ENCODE data around the gene SERPINB13. TPM values are rescaled to one million over a fixed set of nuclear protein-coding genes. Genes with fewer than 3 reads are reported as not detected.

The SERPINB13 gene
- polyA plus RNA-seq, 1 donor from 2014 or later = not detected

DNA sequence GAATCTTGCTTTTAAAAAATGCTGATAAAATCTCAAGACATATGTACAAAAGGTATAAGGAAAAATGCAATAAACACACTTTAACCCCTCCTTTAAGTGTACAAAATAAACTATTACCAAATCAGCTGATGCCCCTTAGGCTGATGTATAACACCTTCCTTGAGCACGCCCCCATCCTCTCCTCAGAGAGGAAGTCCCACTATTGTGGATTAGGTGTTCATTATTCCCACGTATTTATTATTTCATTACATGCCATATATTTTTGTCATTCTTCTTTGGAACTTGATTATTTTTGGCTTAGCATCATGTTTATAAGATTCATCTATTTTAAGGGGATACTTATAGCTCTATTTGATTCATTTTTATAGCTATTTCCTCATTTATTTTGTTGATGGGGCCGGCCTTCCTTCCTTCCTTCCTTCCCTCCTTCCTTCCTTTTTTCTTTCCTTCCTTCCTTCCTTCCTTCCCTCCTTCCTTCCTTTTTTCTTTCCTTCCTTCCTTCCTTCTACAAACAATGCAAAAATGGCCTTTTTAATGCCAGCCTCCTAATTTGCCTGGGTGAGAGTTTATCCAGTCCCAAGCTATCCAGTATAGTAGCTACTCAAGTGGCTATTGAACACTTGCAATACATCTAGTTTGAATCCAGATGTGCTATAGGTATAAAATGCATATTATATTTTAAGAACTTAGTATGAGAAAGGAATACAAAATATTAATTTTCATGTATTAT, 4.0 kb downstream of the SERPINB13 start:
- no peaks in the 10 kb centered on the region for H3K36me3 ChIP-seq (ENCODE audit: insufficient read depth, low read length)
- no peaks in the 10 kb centered on the region for H3K9me3 ChIP-seq (ENCODE audit: low read length)
- H3K4me3 ChIP-seq (ENCODE audit: low read length) = no peak overlapping the region
- TF ChIP-seq EZH2 (IDR thresholded peaks at IDR 0.05; ENCODE audit: borderline replicate concordance, insufficient read depth, low read length, poor library complexity, severe bottlenecking) (no peak), TAF1 (IDR thresholded peaks at IDR 0.05; ENCODE audit: low read depth) (no peak), MXI1 (conservative IDR thresholded peaks at IDR 0.05; ENCODE audit: poor library complexity, severe bottlenecking) (no peak), POLR2AphosphoS5 (IDR thresholded peaks at IDR 0.05) (no peak), RAD21 (conservative IDR thresholded peaks at IDR 0.05) (no peak), EP300 (conservative IDR thresholded peaks at IDR 0.05; ENCODE audit: poor library complexity, severe bottlenecking) (no peak), SMC3 (conservative IDR thresholded peaks at IDR 0.05; ENCODE audit: poor library complexity) (no peak)
- TF ChIP-seq, protein P1, sequence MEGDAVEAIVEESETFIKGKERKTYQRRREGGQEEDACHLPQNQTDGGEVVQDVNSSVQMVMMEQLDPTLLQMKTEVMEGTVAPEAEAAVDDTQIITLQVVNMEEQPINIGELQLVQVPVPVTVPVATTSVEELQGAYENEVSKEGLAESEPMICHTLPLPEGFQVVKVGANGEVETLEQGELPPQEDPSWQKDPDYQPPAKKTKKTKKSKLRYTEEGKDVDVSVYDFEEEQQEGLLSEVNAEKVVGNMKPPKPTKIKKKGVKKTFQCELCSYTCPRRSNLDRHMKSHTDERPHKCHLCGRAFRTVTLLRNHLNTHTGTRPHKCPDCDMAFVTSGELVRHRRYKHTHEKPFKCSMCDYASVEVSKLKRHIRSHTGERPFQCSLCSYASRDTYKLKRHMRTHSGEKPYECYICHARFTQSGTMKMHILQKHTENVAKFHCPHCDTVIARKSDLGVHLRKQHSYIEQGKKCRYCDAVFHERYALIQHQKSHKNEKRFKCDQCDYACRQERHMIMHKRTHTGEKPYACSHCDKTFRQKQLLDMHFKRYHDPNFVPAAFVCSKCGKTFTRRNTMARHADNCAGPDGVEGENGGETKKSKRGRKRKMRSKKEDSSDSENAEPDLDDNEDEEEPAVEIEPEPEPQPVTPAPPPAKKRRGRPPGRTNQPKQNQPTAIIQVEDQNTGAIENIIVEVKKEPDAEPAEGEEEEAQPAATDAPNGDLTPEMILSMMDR (IDR thresholded peaks at IDR 0.05; ENCODE audit: poor library complexity, severe bottlenecking) = no peak
- TF ChIP-seq, protein P2, sequence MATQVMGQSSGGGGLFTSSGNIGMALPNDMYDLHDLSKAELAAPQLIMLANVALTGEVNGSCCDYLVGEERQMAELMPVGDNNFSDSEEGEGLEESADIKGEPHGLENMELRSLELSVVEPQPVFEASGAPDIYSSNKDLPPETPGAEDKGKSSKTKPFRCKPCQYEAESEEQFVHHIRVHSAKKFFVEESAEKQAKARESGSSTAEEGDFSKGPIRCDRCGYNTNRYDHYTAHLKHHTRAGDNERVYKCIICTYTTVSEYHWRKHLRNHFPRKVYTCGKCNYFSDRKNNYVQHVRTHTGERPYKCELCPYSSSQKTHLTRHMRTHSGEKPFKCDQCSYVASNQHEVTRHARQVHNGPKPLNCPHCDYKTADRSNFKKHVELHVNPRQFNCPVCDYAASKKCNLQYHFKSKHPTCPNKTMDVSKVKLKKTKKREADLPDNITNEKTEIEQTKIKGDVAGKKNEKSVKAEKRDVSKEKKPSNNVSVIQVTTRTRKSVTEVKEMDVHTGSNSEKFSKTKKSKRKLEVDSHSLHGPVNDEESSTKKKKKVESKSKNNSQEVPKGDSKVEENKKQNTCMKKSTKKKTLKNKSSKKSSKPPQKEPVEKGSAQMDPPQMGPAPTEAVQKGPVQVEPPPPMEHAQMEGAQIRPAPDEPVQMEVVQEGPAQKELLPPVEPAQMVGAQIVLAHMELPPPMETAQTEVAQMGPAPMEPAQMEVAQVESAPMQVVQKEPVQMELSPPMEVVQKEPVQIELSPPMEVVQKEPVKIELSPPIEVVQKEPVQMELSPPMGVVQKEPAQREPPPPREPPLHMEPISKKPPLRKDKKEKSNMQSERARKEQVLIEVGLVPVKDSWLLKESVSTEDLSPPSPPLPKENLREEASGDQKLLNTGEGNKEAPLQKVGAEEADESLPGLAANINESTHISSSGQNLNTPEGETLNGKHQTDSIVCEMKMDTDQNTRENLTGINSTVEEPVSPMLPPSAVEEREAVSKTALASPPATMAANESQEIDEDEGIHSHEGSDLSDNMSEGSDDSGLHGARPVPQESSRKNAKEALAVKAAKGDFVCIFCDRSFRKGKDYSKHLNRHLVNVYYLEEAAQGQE (IDR thresholded peaks at IDR 0.05; ENCODE audit: borderline replicate concordance) = no peak
- no peak overlapping the region for H2AFZ ChIP-seq (ENCODE audit: low read depth, low read length)
- no peaks in the 10 kb centered on the region for H3K27me3 ChIP-seq (ENCODE audit: insufficient read depth, low read depth, low read length)
- no peaks in the 10 kb centered on the region for H3F3A ChIP-seq (ENCODE audit: insufficient read depth, low read length, poor library complexity, severe bottlenecking)
- no peaks in the 10 kb centered on the region for H4K20me1 ChIP-seq (ENCODE audit: insufficient read depth)
- no peaks in the 10 kb centered on the region for H3K9me2 ChIP-seq (ENCODE audit: insufficient read depth, low read length)
- no peaks in the 10 kb centered on the region for H3K79me2 ChIP-seq (replicated peaks; ENCODE audit: insufficient read depth, low read length)
- H3K27ac ChIP-seq (ENCODE audit: low read length) = no peak overlapping the region
- no peak overlapping the region for H3K4me2 ChIP-seq (ENCODE audit: low read length)
- no peak overlapping the region for H3K9ac ChIP-seq (ENCODE audit: low read length)

DNA sequence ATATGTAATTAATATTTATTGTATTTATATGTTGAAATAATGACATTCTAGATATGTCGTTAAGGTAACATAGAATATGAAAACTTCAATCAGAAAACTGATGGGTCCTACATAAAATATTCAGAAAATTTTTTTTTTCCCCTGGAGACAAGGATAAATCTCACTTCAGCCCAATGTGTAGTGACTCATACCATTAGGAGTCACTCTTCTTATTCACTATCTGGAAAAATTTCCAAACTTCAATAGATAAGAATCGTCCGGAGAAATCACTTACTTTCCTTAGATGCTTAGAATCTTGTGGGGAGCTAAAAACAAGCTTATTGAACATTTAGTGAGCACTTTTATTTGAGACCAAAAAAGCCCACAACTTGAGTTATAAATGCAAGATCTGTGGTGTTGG, 4.6 kb downstream of the SERPINB13 start:
- Histone ChIP-seq H3K9me2 (ENCODE audit: insufficient read depth, low read length) (no peaks in the 10 kb centered on the region), H2AFZ (ENCODE audit: low read depth, low read length) (no peak overlapping the region), H3K4me3 (ENCODE audit: low read length) (no peak overlapping the region), H3K79me2 (replicated peaks; ENCODE audit: insufficient read depth, low read length) (no peaks in the 10 kb centered on the region), H3K4me2 (ENCODE audit: low read length) (no peak overlapping the region), H3K27me3 (ENCODE audit: insufficient read depth, low read depth, low read length) (no peaks in the 10 kb centered on the region), H3K36me3 (ENCODE audit: insufficient read depth, low read length) (no peaks in the 10 kb centered on the region), H3K27ac (ENCODE audit: low read length) (no peak overlapping the region), H3K9ac (ENCODE audit: low read length) (no peak overlapping the region), H4K20me1 (ENCODE audit: insufficient read depth) (no peaks in the 10 kb centered on the region), H3K9me3 (ENCODE audit: low read length) (no peaks in the 10 kb centered on the region), H3F3A (ENCODE audit: insufficient read depth, low read length, poor library complexity, severe bottlenecking) (no peaks in the 10 kb centered on the region)
- TF ChIP-seq MXI1 (conservative IDR thresholded peaks at IDR 0.05; ENCODE audit: poor library complexity, severe bottlenecking) (no peak), TAF1 (IDR thresholded peaks at IDR 0.05; ENCODE audit: low read depth) (no peak), EP300 (conservative IDR thresholded peaks at IDR 0.05; ENCODE audit: poor library complexity, severe bottlenecking) (no peak), EZH2 (IDR thresholded peaks at IDR 0.05; ENCODE audit: borderline replicate concordance, insufficient read depth, low read length, poor library complexity, severe bottlenecking) (no peak), SMC3 (conservative IDR thresholded peaks at IDR 0.05; ENCODE audit: poor library complexity) (no peak), RAD21 (conservative IDR thresholded peaks at IDR 0.05) (no peak), POLR2AphosphoS5 (IDR thresholded peaks at IDR 0.05) (no peak)
- TF ChIP-seq, protein P1 (IDR thresholded peaks at IDR 0.05; ENCODE audit: poor library complexity, severe bottlenecking) = no peak
- TF ChIP-seq, protein P2 (IDR thresholded peaks at IDR 0.05; ENCODE audit: borderline replicate concordance) = no peak
